Measurements from ENCODE around the gene UQCRHL.
"Not testable (repeated sequence)": the region's sequence is repeated elsewhere in the genome, so short reads cannot be mapped to it uniquely, and the experiment has no call there.

Gene UQCRHL

DNA sequence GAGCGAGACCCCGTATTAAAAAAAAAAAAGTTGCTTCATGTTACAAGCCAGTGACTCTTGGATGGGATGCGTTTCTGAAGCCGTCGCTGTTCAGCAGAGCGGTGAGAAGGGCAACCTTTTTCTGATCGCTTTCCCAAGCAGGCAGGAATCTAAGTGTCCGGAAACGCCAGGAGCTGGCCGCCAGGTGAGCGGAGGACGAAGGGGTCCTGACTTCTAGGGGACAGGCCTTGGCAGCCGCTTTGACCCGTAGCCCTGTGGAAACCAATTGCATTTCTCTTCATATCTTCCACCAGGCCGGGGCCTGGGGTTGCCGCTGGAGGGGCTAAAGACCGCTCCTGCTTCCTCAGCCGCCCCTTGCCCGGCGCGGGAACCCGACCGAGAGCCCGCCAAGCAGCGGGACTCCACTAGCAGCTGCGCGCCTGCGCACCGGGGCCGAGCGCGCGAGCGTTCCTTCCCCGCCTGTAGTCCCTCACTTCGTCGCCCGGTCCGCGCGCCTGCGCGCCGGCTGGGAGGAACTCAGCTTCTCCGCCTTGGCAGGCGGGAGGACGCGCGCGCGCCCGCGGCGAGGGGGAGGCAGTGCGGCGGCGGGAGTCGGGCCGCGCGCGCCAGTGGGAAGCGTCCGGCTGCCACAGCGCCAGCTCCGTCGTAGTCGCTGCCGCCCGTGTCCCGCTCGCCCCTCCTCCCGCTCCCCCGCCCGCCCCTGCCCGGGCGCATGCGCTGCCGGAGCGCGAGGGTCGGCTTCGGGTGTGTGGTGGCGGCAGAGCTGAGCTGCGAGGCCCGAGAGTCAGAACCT lies 39.8 kb upstream of the UQCRHL start, which contains the start of gene SPEN:
TSS of gene SPEN (plus strand) at position 608 of the 793 bp plus-strand sequence. CDS start 361 bp downstream, outside the sequence.
- ATAC-seq (ENCODE audit: insufficient read depth, low read depth) = peak; percentile 81

DNA sequence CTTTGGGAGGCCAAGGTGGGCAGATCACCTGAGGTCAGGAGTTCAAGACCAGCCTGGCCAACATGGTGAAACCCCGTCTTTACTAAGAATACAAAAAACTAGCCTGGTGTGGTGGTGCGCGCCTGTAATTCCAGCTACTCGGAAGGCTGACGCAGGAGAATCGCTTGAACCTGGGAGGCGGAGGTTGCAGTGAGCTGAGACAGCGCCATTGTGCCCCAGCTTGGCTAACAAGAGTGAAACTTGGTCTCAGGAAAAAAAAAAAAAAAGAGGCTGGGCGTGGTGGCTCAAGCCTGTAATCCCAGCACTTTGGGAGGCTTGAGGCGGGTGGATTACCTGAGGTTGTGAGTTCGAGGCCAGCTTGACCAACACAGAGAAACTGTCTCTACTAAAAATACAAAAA lies 38.6 kb upstream of the UQCRHL start:
- H3K27me3 ChIP-seq (ENCODE audit: insufficient read depth, low read length, poor library complexity); H4K20me1 ChIP-seq (ENCODE audit: insufficient read depth, low read length); H3K36me3 ChIP-seq (ENCODE audit: insufficient read depth, low read length); H3K9me3 ChIP-seq (ENCODE audit: insufficient read depth, low read length, severe bottlenecking); ATAC-seq (ENCODE audit: insufficient read depth, low read depth); H2AFZ ChIP-seq (ENCODE audit: low read depth, low read length): not testable (repeated sequence)
- Histone ChIP-seq H3K4me2 (ENCODE audit: insufficient read depth, low read length) (peak overlapping the region; percentile 84), H3K27ac (ENCODE audit: low read length) (peak overlapping the region; percentile 98), H3K4me1 (ENCODE audit: insufficient read depth, low read length) (peaks cover 50% of the 10 kb centered on the region), H3K79me2 (ENCODE audit: insufficient read depth, low read length) (peaks cover 71% of the 10 kb centered on the region), H3K4me3 (ENCODE audit: low read depth in 1 of 2, low read length in 2 of 2) (peak overlapping the region; percentile 69 to 70; a peak in 3 of 4 replicates), H3K9ac (ENCODE audit: low read depth, low read length) (peak overlapping the region; percentile 93)
- DNase-seq = peak; percentile 21

More for the DNA sequence above, 39.8 kb upstream of the UQCRHL start, which contains the start of gene SPEN:
- Histone ChIP-seq H3K9me3 (ENCODE audit: insufficient read depth, low read length, severe bottlenecking) (no peaks in the 10 kb centered on the region), H3K4me1 (ENCODE audit: insufficient read depth, low read length) (peaks cover 59% of the 10 kb centered on the region), H3K9ac (ENCODE audit: low read depth, low read length) (peak within 1 kb of the TSS; percentile 93), H3K27ac (ENCODE audit: low read length) (peak within 1 kb of the TSS; percentile 98), H3K36me3 (ENCODE audit: insufficient read depth, low read length) (no peaks in the 10 kb centered on the region; the same call in 1 of the 2 replicates), H3K4me3 (ENCODE audit: low read depth in 1 of 2, low read length in 2 of 2) (peak within 1 kb of the TSS; percentile 69 to 70), H3K27me3 (ENCODE audit: insufficient read depth, low read length, poor library complexity) (no peaks in the 10 kb centered on the region), H3K79me2 (ENCODE audit: insufficient read depth, low read length) (peaks cover 81% of the 10 kb centered on the region), H3K4me2 (ENCODE audit: insufficient read depth, low read length) (peak within 1 kb of the TSS; percentile 84), H2AFZ (ENCODE audit: low read depth, low read length) (peak within 1 kb of the TSS; percentile 80), H4K20me1 (ENCODE audit: insufficient read depth, low read length) (peaks cover 10% of the 10 kb centered on the region; the same call in 1 of the 2 replicates)
- TF ChIP-seq CTCF (IDR thresholded peaks at IDR 0.05; ENCODE audit: borderline replicate concordance, extremely low read depth, low read length, poor library complexity, severe bottlenecking) (no peak), EZH2 (IDR thresholded peaks at IDR 0.05; ENCODE audit: borderline replicate concordance, low read depth, low read length, severe bottlenecking) (no peak)
- DNase-seq = peak; percentile 98

DNA sequence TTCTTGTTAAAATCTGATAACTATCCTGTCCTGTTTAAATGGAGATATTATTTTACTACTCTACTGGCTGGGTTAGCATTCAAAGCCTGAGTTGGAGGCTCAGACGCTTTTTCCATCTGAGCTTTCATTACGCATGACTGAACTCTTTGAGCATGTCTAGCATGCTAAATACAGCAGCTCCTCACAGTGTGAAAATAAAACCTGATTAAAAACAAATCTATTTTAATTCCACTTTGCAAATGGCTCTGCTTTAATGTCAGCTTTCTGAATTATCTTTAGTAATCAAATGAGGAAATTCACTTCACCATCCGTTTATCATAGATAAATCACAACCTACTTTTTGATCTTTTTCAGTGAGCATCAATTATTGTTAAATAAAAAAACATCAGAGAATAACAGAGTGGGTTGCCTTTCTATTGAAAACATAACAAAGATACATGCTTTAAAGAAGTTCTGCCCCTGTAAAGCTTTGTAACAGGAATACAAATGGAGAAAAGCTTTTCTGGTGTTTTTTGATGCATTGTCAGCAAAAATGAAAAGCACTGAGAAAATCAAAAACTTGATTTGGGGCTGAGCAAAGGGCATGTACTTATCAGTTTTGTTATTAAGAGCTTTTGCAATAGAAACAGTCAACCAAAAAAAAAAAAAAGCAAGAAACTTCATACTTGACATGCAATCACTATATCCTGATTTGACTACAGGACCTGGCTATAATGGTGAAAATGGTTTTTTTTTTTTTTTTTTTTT lies 36.5 kb upstream of the UQCRHL start:
- TF ChIP-seq EZH2 (IDR thresholded peaks at IDR 0.05; ENCODE audit: borderline replicate concordance, low read depth, low read length, severe bottlenecking) (no peak), CTCF (IDR thresholded peaks at IDR 0.05; ENCODE audit: borderline replicate concordance, extremely low read depth, low read length, poor library complexity, severe bottlenecking) (no peak)

More for the DNA sequence above, 36.5 kb upstream of the UQCRHL start:
- H3K27ac ChIP-seq (ENCODE audit: low read length) = no peak overlapping the region
- H3K4me3 ChIP-seq (ENCODE audit: low read depth in 1 of 2, low read length in 2 of 2) = peak overlapping the region in 1 of 2 experiments; percentile 70; a peak in 2 of 4 replicates
- no peaks in the 10 kb centered on the region; the same call in 1 of the 2 replicates for H3K36me3 ChIP-seq (ENCODE audit: insufficient read depth, low read length)
- H4K20me1 ChIP-seq (ENCODE audit: insufficient read depth, low read length) = no peaks in the 10 kb centered on the region
- no peak for DNase-seq
- no peak for ATAC-seq (ENCODE audit: insufficient read depth, low read depth)
- peak overlapping the region; percentile 93 for H3K9ac ChIP-seq (ENCODE audit: low read depth, low read length)
- no peaks in the 10 kb centered on the region for H3K9me3 ChIP-seq (ENCODE audit: insufficient read depth, low read length, severe bottlenecking)
- H3K27me3 ChIP-seq (ENCODE audit: insufficient read depth, low read length, poor library complexity) = no peaks in the 10 kb centered on the region
- peaks cover 51% of the 10 kb centered on the region for H3K79me2 ChIP-seq (ENCODE audit: insufficient read depth, low read length)
- no peak overlapping the region for H2AFZ ChIP-seq (ENCODE audit: low read depth, low read length)
- H3K4me2 ChIP-seq (ENCODE audit: insufficient read depth, low read length) = peak overlapping the region; percentile 84
- peaks cover 34% of the 10 kb centered on the region for H3K4me1 ChIP-seq (ENCODE audit: insufficient read depth, low read length)

Measured in DND-41 (cell line).